Measurements from ENCODE around the gene PRAC2.
A peak's percentile ranks its signal among the peaks of the same experiment; 100 is the strongest.

PRAC2 gene

DNA sequence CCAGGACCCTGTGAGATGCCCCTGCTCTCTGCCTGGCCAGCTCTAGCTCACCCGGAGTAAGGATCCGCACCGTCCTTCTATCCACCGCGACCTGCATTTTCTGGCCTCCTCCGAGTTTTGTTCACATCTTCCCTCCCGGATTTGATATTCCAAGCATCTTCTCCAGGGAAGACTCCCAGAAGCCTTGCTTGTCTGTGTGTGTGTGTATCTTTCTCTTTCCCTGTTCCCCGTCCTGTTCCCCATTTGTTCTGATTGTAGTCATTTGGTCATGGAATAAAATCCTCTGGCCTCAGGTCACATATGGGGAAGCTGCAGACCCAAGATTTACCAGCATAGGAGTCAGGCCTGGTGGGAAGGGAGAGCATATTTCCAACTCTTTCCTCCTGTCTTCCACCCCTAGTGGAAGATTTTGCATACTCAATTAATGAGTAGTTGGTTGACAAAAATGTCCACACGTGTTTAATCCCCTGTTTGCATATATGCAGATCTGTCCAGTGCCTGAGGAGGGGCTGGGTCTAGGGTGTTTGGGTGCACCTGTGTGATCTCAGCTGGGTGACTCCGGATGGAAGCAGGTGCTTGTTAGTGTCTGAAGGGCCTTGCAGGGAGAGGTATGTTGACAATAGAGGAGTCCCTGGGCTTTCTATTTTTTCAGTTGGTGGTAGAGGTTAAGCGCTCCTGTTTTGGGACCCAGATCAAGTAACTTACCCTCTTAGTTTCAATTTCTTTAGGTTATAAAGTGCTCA lies 2.5 kb upstream of the PRAC2 start:
- DNase-seq, result no peak

DNA sequence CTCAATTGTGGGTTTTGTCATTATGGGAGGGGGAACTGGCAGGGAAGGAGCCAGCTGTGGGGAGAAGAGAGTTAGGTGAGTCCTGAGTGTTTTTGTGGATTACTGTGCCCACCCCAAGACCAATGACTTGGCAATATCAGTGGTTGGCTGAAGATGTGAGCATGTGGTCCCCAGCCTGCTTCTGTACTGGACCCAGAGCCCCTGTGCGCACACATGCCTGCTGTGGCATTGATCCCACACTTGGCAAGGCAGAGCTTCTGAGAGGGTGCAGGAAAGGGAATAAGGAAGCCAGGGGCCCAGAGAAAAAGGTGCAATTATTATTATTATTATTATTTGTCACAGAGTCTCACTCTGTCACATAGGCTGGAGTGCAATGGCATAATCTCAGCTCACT lies 2.0 kb upstream of the PRAC2 start:
- no peak for DNase-seq

DNA sequence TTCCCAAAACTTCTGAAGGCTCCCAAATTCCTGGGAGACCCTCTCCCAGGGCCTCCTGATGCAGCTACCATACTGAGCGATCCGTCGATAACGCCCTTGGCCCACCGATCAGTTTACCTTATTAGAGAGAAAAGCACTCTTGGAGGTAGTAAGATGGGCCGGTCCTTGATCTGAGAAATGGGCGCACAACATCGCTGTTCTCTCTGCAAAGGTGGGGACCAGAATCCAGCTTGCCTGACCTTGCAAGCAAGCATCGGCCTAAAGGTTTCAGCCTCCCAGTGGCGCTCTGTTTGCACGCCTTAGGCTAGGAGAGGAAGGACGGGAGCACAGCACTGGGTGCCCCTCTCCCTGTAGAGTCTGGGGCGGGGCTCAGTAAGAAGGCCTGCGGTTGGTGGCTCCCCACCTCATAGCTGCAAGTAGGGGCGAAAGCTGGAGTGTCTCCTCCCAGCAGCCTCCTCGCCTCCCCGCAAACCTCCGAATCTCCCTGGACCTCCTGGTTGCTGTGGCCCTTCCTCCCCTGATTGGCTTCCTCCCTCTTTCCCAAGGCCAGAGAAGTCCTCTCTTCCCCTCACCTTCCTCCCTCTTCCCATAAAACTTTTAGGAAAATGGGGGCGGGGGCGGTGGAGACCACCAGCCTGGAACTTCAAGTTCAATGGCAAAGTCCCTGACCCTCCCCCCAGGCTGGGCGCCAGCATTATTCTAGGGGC lies 631 bp upstream of the PRAC2 start, which contains the start of gene PRAC1:
Gene PRAC1, minus strand, starts transcription at position 318 of the 707 bp plus-strand sequence. Its CDS starts 126 bp downstream, at position 192.
- no peak for DNase-seq

DNA sequence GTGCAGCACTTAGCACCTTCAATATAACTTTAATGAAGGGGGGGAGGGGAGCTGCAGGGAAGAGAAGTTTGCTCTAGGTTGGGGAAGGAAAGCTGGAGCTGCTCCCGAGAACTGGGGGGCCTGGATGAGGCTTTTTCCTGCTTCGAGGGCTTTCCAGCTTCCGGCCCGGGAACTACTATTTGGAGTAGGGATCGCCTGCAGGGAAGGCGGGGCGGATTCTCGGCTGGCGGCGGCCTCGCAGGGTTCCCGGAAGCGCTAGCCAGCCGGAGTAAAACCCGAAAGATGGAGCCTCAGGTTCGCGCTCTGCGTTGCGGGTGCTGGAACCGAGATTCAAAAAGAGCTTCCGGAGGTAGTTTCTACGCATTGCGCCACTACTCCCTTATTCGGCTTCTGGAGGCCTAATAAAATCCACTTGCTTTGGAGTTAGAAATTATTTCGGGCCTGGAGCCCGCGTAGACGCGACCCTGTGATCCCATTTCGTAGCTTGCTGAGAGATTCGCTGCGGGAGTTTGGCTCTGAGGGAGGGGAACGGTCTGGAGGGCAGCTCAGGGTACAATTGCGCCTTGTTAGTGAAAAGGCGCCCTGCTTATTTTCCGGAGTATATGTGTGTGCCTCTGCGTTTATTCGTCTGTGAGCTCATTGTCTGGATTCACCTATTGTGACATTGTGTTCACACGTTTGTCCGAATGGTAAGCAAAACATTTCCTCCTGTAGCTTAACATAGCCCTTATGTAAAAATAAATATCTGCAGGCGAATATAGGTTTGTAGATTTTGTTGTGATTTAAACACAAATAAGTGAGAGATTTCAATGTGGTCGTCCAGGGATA lies 652 bp downstream of the PRAC2 start:
- DNase-seq, result no peak

GRCh38 chr17:48724251-48725003 lies 1.4 kb downstream of the PRAC2 start:
- DNase-seq, result peak; percentile 73

DNA sequence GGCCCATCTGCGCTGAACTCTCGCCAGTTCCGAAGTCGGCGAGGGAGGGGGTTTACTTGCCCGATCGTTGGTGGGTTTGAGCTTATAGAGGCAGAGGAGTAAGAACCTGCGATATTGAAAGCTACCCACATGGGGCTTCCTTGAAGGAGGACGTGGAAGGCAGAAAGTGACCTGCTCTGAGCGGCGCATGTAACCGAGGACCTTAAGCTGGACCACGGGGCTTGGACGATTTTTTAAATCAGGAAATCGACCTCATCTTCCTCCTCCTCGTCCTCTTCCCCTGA lies 2.0 kb downstream of the PRAC2 start:
- no peak for DNase-seq

- no peak for DNase-seq
These were observed 2.5 kb downstream of the PRAC2 start for GRCh38 chr17:48725288-48726064.

DNA sequence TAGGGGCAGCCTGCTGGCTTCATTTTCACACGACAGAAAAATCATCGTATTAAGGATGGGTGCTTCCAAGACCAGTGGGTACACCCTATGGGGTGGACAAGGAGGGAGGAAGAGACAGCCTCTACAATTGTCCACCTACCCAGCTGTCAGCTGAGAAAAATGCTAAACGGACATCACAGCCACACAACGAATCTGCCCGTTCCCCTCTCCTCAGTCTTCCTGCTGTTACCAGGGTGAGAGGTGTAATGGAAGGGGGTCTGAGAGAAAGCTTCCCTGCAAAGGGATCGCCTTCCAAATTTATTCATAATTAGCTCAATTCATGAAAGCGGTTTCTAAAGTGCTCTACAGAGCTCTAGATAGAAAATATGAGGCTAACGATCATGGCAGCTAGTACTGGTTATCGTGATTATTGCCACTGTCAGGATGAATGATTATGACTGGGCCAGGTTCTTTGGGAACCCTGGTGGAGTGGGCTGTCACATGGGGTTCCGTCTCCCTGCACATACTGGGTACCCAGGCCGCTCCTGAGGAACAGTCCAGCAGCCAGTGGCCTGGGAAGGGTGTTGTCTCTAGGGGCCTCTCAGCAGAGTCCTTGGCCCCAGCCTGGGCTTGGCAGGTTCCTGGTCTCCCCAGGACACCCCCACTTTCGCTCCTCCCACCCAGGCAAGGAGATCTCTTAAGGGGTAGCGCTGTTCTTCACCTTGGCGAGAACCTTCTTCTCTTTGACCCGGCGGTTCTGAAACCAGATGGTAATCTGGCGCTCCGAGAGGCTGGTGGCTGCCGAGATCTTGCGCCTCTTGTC lies 3.3 kb downstream of the PRAC2 start:
- DNase-seq, result no peak

- DNase-seq, result no peak
These were observed 3.9 kb downstream of the PRAC2 start for GRCh38 chr17:48726916-48727286.

- DNase-seq, result no peak
These were observed 4.6 kb downstream of the PRAC2 start for GRCh38 chr17:48727415-48728175.

- no peak for DNase-seq
These were observed 5.5 kb downstream of the PRAC2 start, which contains the start of gene HOXB13 for GRCh38 chr17:48728232-48729231. Gene HOXB13 (minus strand): TSS chr17:48728750. CDS start chr17:48728593, 157 bp downstream.

DNA sequence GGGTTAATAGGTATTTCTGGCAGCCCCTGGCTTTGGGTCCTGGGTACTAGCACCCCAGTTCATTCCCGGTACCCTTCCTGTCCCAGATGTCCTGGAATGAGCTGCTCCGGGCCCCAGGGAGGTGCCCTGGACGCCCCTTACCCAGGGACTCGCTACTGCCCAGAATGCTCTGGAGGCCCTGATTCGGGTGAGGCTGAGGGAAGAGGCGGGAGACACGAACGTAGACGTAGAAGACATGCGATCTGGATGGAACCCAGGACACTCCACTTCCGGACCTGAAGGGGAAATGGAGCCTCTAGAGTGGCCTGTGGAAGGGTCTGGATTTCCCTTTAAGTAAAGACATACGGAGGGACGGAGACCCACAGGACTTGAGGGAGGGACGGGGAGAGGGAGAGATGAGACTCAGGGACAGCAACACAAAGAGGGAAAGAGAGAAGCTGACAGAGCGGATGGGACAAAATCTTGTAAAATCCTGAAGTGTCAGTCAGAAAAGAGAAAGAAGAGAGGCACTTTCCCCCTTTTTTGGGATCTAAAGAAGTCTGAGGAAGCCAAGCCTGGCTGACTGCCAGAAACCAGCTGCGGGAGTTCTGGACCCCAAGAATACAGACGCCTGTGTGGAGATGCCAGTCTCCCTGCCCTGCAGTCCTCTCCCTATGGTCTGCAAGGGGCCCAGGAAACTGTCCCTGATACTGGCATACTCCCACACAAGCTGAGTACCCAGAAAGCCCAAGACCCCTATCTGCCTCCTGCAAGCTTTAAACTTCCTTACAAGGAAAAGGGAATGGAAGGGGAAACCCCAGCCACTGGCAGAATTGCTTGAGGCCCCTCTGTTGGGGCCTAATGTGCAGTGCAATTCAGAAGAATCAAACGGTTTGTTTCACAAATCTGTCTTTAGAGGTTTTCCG lies 6.6 kb downstream of the PRAC2 start:
- DNase-seq, result no peak

GRCh38 chr17:48730240-48730550 lies 7.2 kb downstream of the PRAC2 start:
- DNase-seq, result no peak

- no peak for DNase-seq
These were observed 8.4 kb downstream of the PRAC2 start for GRCh38 chr17:48731355-48731754.

GRCh38 chr17:48732688-48733629 lies 10.0 kb downstream of the PRAC2 start:
- no peak for DNase-seq

- no peak for DNase-seq
These were observed 10.8 kb downstream of the PRAC2 start for GRCh38 chr17:48733632-48734328.
